DMS 273 (cell line): ENCODE data around the gene MED13L.

Experiments
- DNase-seq: peaks from one replicate; lab custom pipeline; 2025; ENCODE audit not compliant: unreplicated experiment; lab: John Stamatoyannopoulos, UW

Gene MED13L

DNA sequence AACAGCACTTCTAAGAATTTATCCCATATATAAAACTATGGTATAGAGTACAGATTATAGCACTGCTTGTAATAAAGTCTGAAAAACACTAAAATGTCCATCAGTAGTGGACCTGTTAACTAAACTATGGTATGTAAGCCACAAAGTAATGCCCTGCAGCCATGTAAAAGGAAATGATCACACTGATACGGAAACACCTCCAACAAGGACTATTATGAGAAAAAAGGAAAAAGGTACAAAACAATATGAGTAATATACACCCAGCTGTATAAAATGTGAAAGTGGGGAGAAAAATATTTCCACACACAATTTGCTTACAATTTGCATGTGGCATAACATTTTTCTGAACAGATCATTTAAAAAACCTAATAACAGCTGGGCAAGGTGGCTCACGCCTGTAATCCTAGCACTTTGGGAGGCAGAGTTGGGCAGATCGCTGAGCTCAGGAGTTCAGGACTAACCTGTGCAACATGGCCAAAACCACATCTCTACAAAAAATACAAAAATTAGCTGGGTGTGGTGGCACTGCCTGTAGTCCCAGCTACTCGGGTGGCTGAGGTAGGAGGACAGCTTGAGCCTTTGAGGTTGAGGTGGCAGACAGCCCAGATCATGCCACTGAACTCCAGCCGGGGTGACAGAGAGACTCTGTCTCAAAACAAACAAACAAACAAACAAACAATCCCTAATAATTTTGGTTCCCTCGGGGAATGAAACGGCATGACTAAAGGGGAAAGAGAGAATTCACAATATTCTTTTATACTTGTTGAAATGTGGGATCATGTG is 250.5 kb downstream of the MED13L start:
- no peak for DNase-seq

DNA sequence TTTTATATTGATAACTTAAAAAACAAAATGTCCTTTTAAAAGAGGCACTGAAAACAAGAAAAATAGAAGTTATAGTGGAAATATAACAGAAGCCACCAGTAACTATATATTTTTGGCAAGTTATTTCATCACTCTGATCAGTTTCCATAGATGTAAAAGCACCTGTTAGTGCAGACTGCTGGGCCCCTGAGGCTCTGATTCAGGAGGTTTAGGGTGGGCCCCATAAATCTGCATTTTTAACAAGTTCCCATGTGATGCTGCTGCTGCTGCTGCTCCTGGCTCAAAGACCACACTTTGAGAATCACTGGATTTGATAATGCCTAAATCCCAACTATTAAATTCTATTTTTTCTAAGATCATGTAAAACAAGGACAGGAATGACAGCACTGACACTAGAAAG is 251.1 kb downstream of the MED13L start:
- DNase-seq = no peak

DNA sequence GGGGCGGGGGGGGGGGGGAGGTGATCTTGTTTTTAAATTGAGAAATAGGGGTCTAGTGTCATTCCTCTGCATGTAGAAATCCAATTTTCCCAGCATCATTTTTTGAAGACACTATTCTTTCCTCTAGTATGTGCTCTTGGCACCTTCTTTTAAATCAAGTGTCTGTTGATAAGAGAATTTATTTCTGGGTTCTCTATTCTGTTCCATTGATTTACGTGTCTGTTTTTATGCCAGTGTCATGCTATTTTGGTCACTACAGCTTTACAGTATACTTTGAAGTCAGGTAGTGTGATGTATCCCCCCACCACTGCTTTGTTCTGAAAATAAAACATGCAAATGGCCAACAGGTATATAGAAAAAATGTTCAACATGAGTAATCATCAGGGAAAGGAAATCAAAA is 252.7 kb downstream of the MED13L start:
- no peak for DNase-seq

DNA sequence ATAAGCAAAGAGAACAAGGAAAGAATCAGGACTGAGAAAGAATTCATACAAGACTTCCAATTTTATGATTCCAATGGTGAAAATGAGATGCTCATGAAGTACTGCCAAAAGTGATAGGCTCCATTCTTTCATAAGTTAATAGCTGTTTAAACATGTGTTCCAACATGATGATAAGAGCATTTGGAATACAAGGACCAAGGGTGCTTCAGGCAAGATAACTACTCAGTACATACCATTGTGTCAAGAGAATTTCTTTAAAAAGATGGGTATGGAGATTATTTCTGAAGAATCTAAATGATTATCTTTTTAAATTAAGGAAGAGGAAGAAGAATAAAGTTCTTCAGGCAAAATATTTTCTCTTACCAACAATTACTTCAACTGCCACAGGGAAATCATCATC is 258.1 kb downstream of the MED13L start:
- no peak for DNase-seq

DNA sequence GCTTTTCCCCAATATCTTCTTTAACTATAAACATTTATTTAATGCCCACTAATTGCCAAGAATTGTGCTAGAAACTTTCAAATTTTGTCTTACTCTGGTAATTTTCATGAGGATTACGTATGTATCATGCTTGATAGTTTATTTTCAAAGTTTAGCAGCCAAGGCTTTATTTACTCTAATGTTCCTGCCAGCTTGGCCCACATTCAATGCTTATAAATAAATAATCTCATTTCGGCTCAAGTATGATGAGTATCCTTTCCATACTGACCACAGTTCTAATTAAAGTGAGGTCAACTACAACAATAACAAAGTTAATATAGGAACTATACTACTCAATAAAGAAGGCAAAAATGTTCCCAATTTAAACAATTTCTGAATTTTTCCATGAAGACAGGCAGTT is 259.2 kb downstream of the MED13L start:
- DNase-seq = no peak

DNA sequence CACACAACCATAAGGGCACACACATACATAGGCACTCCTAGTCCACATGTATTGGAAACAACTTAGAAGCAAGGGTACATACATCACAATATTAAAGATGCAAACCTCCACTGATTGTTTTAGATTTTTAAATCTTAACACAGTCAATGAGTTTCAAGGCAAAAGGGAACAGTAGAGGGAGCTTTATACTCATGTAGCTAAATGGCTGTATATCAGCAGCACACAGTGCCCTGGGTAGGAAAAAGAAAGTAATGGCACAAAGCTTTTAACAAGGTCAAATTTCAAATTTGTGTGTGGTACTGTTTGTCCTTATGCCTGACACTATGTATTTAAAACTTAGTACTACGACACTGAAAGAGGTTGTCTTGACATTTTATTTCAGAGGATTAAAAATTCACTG is 262.0 kb downstream of the MED13L start:
- peak; percentile 50 for DNase-seq

DNA sequence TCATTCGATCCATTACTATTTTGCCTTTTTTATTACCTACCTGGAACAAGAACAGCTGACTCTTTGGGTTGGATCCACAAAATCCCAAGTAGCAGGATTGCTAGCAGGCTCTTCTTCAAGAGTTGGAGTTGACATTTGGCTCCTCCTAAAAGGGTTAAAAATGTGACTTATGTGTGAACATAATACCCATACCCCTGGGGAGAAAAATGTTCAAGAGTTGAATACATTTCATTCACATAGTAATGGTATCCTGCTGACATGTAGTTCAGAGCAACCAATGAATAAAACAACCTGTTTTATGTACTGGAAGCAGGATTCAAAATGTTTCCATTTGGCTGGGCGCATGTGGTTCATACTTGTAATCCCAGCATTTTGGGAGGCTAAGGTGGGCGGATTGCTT is 264.7 kb downstream of the MED13L start:
- DNase-seq = no peak

DNA sequence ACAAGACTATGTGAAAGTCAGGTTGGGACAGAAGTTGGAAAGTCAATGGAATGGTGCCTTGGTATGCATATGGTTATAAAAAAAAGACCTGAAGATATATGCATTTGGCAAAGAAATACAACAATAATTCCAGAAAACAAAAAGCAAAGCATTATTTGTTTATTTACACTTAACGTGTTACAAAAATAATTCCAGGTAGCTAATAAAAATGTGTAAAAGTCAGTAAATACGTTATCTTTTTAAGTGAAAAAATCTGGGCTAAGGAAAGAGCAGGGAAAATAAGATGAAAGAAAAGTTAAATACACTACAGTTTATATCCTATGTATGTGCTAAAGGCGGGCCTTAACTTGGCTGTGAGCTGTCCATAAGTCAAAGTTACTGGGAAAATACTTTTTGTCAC is 266.3 kb downstream of the MED13L start:
- no peak for DNase-seq

DNA sequence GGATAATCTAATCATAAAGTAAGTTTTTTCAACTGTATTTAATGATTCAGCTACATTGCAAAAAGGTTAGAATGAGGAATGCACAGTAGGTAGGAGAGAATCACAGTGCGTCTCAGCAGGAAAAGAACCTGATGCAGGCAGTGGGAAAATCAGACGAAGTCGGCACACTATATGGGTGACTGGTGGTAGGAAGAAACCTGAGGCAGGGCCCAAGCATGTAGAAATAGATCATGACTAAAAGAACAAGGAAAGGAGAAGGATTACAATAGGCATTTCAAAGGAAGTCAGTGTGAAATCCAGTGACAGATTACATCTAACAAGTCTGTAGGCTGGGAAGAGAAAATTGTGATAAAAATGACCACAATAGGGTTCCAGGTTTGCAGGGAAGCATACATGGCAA is 267.0 kb downstream of the MED13L start:
- no peak for DNase-seq

DNA sequence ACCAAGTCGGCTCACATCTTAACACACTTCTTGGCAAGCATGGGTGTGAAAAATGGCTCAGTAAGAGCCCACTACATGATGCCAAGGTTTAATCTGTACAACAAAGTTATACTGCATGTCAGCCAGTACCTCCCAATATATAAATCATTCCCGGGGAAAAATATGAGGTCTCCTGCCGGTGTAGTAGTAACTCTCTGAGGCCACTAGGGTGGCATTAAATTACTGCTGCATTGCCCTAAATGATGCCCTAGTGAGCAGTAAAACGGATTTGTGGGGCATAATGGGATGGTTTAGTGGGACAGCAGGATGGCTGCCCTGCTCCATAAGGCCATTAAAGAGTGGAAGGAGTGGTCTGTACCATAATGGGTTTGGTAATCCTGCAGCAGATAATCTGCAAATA is 267.7 kb downstream of the MED13L start:
- peak; percentile 5 for DNase-seq

DNA sequence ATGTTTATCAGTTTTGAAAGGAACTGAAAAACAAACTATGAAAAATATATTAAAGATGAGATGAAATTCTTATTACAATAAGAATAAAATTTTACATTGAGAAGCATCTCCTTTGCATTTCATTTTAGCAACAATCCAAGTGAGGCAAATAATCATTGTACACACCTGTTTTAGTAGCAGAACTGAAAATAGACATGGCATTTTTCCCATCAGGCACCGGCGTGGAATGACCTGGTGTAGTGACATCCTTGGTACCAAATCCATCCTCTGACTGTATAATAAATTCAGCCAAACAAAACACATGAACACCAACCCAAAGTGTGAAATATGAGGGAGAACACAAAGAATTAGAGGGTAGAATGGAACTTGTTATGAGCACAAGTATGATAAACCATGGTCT is 271.4 kb downstream of the MED13L start:
- no peak for DNase-seq

DNA sequence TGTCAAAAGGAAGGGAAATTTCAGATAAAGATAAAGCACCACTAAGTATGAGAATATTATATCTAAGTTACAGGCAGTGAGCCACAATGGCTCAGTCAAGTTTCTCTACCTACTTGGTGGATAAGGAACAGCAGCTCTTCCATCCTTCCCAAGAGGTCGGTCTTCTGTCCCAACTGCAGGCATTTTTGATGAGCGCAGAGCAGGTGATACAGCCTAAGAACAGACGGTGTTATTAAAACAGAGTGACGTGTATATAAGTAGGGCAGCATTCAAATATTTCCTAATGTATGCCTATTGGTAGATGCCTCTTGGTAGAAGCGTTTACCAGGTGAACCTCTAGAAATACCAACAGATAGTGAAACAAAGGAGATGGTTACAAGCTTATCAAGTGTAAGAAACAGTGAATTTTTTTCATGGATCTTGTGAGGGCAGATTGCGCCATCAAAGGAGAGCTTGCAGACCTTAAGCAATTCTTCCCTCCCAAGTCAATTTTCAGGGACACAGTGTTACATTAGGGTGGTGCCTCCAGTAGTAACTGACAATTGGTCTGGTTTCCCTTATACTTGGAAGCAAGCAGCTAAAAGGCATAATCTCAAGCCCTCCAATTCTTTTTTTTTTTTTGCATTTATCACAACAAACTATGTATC is 274.5 kb downstream of the MED13L start:
- DNase-seq = no peak

DNA sequence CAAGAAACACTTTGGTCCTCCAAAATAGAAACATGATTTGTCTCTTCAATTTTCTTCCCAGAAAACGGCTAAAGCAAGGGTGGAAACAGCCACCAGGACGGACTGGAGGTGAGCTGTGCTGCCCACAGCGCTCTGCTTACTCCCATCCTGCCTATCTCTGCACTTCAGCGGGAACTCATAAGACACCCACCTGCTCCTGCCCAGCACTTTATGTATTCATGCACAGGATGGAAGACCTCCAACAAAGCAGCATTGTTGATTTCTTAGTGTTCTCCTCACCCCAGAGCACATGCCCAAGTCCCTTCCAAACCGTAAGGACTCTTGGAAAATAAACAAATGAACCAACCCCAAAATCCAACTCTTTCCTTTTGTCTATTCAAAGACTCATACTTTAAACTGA is 277.2 kb downstream of the MED13L start:
- no peak for DNase-seq

DNA sequence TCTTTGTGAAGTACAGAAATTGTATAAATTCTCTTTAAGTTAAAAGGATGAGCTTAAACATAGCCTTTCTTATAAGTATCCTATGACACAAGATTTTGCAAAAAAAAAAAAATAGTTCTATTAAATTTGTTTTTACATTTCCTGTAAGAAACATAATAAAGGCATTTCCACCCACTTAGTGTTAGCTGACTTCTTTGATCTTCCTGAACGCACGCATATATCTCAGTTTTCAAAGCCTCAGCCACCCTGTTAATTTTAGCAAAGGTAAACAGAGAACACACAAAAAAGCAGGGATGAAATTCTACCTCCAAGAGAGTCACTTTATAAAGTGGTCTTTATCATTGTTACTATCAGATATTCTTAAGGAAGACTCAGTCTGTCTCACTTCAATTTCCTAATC is 277.9 kb downstream of the MED13L start:
- DNase-seq = no peak

DNA sequence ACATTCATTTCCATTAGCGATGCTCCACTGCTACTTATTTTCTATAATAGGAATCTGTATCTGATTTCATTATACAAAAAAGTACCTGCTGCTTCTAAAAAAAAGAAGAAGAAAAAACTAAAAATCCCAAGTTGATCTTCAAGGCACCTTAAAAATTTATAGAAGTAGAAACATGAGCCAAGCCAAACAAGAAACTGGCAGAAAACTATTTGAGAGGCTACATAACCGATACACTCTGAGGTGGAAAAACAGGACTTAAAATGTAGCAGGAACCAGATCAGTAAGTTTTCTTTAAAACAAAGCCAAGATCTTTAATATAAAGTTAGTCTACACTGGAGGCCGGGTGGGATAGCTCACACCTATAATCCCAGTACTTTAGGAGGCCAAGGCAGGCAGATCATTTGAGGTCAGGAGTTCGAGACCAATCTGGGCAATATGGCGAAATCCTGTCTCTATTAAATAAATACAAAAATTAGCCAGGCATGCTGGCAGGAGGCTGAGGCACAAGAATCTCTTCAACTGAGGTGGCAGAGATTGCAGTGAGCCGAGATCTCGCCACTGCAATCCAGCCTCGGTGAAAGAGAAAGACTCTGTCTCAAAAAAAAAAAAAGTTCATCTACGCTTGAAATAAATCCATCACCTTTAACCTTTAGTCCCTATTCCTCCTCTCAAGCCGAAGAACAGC is 278.6 kb downstream of the MED13L start:
- DNase-seq = no peak

DNA sequence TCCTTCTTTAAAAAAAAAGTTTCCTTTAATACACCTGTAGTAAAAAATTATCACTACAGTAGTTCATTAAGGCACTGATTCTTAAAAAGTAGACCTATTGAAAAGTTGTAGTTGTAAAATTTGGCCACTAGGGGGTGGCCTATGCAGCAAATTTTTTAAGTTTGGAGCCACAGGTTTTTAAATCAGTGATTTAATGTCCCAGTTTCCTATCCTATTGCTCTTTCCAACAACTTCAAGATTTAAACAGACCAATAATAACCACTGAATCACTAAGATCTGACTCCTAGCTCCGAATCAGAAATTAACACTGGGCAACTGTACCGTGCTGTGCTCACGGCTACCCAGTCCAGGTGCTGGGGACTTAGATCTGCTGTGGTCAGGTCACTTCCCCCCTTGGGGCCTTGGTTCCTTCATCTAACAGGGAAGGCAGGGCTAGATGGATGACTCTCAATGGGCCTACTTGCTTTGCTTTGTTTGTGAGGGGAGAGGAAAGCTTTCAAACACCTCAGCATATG is 279.3 kb downstream of the MED13L start:
- peak; percentile 54 for DNase-seq

DNA sequence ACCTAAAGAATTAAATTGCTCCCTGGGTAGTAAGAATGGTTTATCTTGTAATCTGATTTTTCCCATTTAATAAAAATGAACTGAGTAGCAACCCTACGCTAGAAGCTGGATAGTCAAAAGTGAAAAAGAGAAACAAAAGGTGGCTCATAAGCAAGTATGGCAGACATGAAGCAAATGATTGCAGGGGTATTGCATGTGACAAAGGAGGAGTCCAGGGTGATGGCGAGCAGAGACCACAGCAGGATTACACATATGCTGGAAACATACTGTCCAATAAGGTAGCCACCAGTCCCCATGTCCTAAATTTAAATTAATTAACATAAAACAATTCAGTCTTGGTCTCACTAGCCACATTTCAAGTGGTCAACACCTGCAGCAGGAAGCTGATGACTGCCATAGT is 283.8 kb downstream of the MED13L start:
- DNase-seq = no peak

DNA sequence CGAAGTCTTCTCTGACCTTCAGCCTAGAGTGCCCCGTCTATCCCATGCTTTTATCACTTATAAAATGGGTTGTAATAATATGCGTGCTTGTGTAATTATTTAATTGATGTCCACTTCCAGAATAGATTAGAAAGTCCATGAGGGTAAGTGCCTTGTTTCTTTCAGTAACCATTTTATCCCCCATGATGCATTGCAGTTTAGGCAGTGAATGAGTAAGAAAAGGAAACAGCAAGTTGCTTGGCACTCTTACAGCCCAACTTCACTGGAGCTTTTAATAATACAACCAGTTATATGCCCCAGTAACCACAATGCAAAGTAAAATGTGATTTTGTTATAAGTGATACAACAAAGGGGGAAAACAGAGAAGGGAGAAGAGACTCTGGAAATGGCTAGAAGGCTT is 287.3 kb downstream of the MED13L start:
- no peak for DNase-seq

DNA sequence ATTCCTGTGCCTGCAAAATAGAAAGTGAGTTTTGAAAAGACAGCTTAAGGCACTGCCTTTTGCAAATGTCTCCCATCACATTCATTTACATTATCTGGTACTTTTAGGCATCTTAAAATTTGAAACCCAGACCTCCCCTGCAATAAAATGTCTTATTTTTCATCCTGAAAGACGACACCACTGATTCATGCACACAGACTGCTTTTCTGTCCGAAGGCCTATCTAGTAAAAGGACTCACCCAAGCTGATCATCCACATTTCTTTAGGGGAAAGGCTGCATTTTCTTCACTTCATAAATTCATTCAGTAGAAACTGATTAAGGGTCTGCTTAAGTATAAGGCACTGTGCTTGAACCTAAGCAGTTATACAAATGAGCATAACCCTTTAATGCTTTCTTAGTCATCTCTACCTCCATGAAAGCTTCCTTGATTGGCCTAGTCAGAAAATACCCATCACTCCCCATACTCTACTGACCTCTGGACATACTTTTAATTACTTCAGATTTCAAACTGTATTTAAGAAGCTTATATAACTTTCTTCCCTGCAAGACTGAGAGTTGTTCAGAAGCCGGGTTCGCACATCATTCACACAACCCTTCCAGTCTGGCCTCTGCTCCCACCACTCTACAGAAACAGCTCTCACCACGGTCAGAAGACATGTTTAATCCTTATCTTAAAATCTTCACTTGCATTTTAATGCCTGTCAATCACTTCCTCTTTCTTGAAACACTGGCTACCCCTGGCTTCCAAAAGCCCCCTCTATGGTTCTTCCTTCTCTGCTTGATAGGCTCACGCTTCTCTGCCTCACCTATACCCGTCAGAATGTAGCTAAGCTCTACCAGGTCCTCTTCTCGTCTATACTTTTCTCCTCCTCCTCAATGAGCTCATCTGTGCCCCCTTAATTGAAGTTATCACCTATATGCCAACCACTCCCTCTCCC is 288.6 kb downstream of the MED13L start:
- DNase-seq = peak; percentile 2

DNA sequence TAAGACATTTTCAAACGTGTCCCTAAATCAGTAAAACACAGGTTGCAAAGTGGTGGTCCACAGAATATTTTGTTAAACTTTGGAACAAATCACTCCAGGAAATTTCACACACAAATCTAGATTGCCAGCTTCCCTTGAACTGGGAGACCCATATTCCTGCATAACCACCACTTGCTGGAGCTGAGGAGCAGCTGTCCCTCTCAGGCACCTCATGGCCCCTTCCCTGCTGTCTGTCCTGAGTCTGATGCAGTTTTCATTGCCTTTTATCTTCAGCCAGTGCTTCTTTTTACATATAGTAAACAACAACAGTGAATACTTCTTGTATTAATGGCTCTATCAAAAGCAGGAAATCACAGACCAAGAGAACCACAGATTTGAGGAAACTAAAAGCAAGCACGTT is 289.3 kb downstream of the MED13L start:
- DNase-seq = peak; percentile 48

DNA sequence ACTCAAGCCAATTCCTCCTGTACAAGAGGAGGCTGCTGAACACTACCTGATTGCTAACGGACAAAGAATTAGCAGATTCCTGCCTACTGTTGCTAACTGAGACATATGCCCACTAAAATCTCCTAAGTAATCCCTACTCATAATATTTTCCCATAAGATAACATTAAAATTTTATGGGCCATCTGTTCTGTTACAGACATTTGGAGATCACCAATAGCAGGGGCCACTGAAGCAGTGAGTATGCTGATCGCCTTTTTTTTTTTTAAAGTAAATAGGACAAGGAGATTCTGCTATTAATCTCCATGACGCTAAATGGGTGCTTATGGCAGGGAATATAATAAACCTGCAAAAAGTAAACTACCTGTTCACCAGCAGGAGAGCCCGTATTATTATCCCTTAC is 292.9 kb downstream of the MED13L start:
- DNase-seq = peak; percentile 76
